ENCODE measurements around the gene SETD1B.

SETD1B gene

DNA sequence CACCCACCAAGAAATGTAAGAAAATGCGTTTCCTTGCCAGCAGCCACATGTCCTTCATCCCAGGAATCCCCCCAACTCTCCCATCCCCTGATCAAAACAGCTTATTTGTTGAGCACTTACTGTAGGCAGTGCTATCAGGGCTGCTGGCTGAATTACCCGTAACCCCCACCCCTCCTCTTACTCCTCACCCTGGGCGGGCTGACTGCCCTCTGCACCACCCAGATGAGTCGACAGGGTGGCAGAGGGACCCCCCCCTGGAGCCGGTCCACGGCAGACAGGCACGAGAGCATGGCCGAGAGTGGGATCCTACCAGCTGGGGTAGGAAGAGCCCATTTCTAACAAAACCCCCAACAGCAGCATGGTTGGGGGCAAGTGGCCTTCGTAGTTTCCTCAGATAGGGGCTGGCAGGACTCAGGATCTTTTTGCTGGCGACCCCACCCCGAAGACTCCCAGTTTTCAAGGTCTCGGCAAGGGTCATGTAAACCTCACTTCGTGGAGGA, 9.2 kb upstream of the SETD1B start:
- in situ Hi-C loops (cut with HindIII; ENCODE audit: low sequenced_read_pairs), result loop anchor here (5.0 kb wide), 1 partner anchor 38 kb away; no protein-coding TSS in a partner anchor

DNA sequence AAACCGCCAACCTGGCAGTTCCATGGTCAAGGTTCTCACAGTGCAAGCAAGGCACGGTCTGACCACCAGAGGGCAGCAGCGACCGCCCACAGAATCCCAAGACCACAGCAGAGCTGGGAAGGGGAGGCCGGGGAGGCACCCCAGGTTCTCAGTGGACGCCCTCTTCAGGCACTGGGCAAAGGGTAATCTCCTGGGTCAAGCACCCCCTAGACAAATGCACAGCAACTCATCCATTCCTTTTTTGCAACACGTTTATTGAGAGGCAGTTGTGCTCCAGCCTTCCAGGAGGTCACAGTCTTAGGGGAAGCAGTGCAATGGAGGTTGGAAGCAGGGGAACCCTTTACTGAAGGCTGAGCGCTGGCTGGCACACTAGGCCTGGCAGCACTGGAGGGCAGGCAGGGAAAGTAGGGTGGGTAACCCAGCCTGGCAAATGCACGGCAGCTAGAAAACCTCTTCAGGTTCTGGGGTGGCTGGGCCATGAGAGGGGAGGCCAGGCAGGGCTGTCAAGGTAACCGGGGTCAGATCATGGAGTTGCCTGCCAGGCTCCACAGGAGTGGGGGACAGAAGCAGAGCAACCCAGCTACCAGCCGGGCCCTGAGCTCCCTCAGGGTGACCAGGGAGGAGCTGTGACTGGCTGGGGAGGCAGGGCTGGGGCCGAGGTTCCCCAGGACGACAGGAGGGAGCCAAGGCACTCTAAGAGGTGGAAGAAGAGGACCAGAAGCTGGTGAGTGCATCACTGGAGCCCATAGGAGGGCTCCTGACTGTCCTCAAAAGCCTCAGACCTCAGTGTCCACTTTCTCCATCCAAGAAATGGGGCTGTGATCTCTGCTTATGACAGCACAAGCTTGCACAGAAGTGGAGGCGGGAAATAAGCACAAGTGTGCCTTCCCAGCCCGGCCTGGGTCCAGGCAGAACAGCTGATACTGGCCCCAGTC, 8.5 kb upstream of the SETD1B start:
- in situ Hi-C loops (cut with HindIII; ENCODE audit: low sequenced_read_pairs), result loop anchor here (5.0 kb wide), 1 partner anchor 37 kb away; no protein-coding TSS in a partner anchor

DNA sequence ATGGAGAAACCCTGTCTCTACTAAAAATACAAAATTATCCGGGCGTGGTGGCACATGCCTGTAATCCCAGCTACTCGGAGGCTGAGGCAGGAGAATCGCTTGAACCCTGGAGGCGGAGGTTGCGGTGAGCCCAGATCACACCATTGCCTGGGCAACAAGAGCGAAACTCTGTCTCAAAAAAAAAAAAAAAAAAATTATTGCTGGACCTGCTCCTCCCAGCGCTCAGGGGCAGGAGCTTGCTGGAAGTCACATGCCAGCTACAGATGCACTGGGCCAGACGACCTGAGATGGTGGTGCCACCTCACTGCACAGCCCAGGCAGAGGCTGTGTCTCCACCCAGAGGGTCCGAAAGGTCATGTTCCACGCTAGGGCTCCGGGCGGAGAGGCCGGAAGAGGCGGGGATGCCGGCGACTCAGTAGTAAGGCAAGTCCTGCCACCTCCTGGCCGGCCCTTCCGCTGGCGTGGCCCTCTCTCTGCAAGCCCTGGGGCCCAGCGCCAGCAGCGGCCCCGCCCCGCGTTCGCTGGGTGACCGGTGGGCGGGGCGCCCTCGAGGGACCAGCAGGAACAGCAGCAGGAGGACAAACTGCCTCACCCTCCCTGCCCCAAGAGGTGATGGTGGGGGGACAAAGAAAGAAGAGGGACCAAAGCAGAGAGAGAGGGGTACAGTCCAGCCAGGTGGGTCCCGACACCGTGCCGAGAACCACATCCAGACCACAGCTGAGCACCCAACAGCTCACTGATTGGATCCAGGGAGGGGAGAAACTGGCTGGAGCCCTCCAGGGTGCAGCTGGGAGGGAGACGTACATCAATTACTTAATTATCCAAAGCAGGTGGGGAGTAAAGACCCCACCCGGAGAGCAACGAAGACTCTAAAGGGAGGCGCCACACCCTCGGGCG, 6.7 kb upstream of the SETD1B start:
- in situ Hi-C loops (cut with HindIII; ENCODE audit: low sequenced_read_pairs), result loop anchor here (5.0 kb wide), 1 partner anchor 35 kb away; no protein-coding TSS in a partner anchor

DNA sequence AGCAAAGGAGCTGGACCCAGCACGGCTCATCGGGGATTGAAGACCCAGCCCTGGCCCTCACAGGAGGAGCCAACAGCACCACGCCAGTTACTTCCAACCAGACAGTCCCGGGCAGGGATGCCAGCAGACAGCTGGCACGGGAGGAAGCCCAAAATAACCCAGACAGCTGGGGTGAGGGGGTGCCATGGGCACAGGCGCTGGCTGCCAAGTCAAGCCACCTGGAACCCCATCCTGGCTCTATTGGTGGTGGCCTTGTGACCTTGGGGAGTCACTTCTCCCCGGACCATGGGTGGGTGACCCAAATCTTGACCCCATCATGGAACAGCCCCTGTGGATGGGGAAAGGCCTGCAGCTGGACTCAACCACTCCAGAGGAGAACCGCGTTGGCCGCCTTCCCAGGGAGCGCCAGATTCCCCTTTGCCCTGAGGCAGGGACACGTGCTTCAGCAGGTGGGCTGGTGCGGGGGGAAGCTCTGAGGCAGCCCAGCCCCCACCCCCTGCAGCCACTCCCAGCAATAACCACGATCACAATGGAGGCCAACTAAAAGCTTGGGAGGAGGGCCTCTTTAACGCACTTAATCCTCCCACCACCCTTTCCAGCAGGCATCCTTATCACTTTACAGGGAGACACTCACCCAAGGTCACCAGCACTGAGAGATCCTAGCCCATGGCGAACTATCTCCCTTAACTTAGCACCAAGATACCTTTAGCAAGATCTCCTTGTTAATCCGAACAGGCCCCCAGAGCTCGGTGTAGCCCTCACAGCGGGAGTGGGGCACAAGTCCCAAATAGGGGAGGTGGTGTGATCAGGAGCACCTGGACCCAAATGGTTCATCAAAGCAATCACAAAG, 5.6 kb upstream of the SETD1B start:
- in situ Hi-C loops (cut with HindIII; ENCODE audit: low sequenced_read_pairs), result loop anchor here (5.0 kb wide), 1 partner anchor 34 kb away; no protein-coding TSS in a partner anchor

DNA sequence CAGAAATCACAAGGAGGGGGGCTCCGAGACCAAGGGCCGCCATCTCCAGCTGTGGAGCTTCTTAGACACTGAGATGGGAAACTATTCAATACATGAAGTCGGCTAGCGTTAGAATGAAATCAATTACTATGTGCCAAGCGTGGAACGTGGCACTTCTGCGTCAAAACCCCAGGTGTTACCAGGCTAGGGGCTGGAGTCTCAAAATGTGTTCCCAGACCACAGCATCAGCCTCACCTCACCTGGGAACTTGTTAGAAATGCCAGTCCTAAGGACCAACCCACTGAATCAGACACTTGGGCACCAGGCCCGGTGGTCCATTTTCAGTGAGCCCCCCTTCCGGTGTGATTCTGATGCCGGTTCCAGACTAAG, 5.0 kb upstream of the SETD1B start:
- in situ Hi-C loops (cut with HindIII; ENCODE audit: low sequenced_read_pairs), result loop anchor here (5.0 kb wide), 1 partner anchor 34 kb away; no protein-coding TSS in a partner anchor

DNA sequence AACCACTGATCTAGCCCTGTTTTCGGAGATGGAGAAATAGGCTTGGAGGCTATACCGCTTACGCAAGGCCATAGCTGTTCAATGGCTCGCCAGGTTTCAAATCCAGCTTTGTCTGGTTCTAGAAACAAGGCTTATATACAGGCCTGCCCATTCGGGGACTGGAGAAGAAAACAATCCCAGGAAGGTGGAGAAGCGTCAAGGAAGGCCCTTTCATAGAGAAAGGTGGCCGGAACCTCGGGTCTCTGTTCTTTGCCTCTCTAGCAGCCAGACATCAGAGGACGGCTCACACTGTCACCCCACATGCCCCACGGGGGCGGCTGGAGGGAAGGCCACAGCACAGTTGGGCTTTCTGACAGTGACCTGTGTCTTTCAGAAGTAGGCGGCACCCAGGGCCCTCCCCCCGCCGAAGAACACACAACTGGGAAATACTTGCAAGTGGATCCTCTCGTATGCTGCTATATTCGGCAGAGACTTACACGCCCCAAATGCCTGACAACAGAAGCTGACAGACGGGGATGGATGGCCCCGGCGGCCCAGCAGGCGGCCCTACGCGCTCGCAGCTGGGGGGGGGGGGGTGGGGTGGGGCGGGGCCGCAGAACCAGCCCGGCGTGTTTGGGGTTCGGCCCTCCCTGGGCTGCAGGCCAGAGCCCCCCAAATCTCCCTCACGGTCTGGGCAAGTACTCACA, 4.5 kb upstream of the SETD1B start:
- in situ Hi-C loops (cut with HindIII; ENCODE audit: low sequenced_read_pairs), result loop anchor here (5.0 kb wide), 1 partner anchor 33 kb away; no protein-coding TSS in a partner anchor

DNA sequence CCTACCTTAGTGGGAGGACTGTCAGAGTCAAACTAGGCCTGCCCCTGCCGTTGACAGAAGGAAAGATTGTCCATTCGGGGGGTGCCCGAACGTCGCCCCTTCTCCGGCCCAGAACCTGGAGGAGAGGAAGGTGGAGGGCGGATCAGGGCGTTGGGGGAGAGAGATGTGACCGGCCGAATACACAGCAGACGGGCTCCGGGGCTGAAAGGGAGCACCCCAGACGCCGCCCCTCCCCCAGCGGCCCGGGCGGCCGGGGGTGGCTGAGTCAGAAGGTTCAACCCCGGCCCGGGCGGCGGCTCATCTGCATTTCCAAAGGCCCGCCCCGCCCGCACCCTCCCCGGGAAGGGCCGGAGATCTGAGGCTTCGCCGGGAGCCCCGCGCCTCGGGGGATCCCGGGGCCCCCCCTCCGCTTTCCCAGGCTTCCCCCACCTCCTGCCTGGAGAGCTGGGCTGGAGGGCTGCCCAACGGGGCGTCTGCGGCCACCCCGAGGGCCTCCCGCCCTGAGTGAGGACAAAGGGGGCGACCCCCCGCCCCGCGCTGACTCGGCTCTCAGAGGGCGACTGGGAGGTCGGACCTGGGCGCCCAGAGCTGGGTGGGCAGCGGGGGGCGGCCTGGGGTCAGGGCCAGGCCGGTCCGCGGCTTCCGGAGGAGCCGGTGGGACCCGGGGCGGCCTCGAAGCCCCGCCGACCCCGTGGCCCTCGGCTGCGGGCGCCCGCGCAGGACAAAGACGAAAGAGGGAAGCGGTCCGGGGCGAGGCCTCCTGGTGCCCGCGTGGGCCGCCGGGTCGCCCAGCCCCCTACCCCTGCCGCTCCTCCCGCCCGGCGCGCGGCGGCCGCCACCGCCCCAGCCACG, 3.7 kb upstream of the SETD1B start:
- in situ Hi-C loops (cut with HindIII; ENCODE audit: low sequenced_read_pairs), result loop anchor here (5.0 kb wide), 1 partner anchor 32 kb away; no protein-coding TSS in a partner anchor

DNA sequence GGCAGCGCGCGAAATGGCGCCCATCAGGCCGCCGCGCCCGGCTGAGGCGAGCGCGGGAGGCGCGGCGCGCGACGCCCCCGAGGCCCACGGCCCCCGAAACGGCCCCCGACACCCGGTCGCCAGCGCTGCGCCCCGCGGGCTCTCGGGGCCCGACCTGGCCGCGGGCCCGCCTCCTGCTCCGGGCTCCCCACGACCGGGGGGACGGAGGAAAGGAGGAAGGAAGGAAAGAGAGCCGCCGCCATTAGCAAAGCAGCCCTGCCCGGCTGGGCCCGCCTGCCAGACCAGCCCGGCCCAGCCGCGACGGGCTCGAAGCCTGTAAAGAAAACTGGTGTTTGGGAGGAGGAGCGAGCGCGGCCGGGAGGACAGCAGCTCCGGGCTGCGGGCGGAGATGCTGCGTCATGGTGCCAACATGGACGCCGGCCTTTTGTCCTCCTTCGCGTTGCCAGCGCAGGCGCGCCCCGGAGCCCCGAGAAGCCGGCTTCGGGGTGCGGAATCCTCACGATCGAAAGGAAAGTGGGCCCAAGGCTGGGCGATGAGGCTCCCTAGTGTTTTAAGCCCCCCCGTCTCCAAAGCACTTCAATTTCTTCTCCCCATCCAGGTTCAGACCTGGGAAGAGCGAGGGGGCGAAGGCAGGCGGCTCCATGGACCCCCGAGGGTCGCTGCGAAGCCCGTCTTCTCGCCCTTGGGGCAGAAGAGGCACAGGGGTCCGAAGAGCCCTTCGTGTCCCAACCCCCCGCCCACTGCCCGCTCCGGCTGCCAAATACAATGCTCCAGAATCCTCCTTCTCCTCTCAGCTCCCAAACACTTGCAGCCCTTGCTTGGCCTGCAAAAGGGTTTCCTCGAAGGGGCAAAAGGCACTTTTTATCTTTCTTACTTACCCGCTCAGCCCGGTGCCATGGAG, 2.9 kb upstream of the SETD1B start:
- in situ Hi-C loops (cut with HindIII; ENCODE audit: low sequenced_read_pairs), result no loop called here

DNA sequence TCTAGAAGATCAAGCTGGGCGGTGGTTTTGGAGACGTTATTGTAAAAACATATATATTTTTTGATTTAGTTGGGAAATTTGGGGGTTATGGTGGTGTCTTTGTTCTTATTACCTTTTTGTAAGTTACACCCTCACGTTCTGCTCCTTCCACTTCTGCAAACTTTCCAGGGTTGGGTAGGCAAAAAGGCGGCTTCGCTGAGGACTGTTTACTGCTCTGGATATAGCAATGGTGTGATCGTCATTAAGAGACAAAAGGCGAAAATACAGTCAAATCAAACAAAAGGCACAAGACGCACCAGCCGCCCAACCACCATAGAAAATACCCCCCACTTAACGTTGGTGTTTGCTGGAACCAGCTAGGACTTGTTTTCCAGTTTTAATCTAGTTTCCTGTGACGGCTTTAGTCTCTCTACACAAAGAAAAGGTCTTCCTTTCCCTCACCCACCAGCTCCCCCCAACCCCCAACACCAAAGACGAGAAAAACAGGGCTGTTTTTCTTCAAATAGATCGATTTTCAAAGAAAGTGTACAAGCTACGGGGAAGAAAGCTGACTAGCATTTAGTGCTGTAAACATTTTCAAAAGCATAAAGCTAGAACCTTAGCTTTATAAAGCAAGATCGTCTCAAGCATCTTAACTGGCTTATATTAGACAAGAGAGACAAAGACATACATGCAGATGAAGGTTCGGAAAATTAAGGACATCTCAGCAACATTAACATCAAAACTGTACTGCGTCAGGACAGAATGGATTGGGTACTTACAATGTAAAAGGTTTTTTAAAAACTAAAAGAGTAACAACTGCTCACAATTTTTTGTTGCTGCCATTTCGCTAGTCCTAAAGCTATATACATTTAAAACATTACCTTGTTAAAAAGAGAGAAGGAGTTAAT, 2.0 kb upstream of the SETD1B start:
- in situ Hi-C loops (cut with HindIII; ENCODE audit: low sequenced_read_pairs), result no loop called here

DNA sequence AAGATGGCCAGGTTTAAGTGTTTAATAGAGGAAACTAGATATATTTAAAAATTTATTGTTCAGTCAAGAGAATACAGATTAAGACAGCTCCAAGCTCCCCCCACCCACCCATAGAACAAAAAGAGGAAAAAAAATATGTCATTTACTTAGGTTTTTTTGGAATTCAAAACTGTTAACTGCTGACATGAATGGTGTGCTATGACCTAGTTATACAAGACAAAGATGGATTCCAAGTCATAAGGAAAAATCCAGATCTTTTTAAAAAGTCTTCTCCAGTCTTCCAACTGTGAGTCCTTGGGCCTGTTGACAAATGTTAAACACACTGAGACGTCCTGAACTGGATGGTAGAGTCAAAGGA, 1.3 kb upstream of the SETD1B start:
- in situ Hi-C loops (cut with HindIII; ENCODE audit: low sequenced_read_pairs), result no loop called here

DNA sequence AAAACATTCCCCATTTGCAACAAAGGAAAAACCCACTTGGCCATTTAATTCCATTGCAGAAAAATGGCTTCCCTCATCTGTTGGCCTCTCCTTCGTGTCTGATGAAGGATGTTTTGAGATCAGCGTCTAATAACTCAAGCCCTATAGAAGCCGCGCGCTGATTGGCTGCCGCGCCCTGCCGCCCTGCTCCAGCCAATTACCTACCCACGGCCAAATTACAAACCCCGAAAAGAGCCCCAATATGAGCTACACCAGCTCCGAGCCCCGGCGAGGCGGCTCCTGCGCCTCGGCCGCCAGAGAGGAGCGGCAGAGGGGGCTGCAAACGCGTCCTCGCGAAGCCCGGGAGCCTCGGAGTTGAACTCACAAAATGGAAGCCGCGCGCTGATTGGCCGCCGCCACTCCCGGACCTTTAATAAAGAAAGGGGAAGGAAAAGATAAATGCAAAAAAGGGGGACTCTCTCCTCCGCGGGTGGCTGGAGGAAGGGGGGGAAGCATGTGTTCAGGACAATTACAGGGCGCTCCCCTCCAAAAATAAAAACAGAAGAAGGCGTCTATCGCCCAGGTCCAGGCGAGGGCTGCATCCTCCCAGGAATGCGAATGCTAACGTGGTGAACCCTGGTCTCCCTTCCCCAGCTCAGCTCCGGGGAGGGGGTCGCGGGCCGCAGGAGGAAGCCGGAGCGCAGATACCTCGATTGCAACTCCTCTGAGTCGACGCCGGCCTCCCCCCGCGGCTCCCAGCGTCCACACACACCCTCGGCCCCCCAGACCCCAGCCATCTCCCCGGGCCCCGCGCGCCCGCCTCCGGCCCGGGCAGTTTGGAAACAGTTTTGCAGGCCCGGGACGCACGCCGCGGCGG, 738 bp upstream of the SETD1B start:
- in situ Hi-C loops (cut with HindIII; ENCODE audit: low sequenced_read_pairs), result no loop called here

DNA sequence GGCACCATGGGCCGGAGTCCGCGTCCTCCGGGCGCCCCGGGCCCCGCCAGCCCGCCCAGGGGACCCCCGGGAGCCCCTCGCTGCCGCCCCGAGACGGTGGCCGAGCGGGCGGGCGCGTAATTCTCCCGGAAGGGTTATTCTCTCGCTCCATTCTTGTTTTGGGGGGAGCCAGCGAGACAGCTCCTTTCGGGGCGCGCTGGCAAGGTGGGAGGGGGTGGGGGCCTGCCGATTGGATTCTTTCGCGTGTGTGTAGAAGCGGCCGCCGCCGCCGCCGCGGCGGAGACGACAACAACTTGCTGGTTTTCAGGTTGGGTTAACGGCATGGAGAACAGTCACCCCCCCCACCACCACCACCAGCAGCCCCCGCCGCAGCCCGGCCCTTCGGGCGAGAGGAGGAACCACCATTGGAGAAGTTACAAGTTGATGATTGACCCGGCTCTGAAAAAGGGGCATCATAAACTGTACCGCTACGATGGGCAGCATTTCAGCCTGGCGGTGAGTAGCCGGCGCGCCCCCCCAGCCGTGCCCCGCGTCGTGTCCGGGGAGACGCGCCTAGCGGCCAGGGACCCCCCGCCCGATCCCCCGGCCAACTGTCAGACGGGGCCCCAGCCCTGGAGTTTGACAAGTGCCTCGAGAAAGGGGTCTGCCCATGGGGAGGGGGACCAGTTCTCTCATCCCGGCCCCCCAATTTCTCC, 755 bp downstream of the SETD1B start:
- in situ Hi-C loops (cut with HindIII; ENCODE audit: low sequenced_read_pairs), result no loop called here

DNA sequence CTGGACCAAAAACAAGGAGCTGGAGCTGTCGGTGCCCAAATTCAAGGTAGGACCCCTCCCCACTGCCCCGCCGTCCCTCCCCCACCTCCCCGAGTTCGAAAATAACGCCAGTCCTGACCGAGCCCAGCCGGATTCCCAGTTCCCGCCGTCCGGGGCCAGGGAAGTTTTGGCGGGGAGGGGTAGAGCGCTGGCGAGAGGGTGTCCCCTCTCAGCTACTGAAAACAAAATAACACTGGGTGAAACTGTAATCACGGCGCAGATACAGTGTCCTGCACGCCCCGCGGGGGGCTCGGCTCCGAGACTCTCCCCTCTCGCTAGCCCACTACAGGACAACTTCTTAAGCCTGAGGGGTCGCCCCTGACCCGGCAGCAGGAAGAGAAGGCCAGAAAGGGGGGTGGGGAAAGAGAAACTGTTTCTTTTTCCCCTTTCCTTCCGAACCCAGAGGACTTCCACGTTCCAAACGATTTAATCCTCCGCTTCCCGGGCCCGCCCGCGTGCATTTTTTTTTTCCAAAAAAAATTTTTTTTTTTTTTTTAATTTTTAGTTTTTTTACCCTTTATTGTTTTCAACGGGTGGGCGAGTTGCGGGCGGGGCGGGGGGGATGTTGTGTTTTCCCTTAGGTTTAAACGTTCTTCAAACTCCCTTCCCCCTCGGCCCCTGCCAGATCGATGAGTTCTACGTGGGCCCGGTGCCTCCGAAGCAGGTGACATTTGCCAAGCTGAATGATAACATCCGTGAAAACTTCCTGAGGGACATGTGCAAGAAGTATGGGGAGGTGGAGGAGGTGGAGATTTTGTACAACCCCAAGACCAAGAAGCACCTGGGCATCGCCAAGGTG, 1.6 kb downstream of the SETD1B start:
- in situ Hi-C loops (cut with HindIII; ENCODE audit: low sequenced_read_pairs), result no loop called here

DNA sequence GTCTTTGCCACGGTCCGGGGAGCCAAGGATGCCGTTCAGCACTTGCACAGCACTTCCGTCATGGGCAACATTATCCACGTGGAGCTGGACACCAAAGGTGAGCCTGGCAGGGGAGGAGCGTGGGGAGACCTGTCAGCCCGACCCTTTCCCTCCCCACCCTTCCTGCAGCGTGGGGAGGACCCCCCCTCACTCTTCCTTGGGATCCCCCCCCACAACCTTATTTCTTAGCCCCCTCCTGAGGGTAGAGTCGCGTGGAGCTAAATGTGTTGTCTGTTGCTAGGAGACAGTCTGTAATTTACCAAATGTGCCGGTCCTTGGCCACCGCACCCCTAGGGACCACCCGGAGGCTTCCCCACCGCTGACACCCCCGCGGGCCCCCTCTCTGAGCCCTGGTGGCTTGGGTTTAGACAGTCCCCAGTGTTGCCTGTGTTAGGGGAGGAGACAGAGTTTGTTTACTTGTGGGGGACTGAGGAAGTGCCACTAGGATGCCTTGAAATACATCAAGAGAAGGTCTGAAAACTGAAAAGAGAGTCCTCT, 2.3 kb downstream of the SETD1B start:
- in situ Hi-C loops (cut with HindIII; ENCODE audit: low sequenced_read_pairs), result no loop called here
